ENCODE measurements around the gene STARD10.

Gene STARD10, protein sequence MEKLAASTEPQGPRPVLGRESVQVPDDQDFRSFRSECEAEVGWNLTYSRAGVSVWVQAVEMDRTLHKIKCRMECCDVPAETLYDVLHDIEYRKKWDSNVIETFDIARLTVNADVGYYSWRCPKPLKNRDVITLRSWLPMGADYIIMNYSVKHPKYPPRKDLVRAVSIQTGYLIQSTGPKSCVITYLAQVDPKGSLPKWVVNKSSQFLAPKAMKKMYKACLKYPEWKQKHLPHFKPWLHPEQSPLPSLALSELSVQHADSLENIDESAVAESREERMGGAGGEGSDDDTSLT

DNA sequence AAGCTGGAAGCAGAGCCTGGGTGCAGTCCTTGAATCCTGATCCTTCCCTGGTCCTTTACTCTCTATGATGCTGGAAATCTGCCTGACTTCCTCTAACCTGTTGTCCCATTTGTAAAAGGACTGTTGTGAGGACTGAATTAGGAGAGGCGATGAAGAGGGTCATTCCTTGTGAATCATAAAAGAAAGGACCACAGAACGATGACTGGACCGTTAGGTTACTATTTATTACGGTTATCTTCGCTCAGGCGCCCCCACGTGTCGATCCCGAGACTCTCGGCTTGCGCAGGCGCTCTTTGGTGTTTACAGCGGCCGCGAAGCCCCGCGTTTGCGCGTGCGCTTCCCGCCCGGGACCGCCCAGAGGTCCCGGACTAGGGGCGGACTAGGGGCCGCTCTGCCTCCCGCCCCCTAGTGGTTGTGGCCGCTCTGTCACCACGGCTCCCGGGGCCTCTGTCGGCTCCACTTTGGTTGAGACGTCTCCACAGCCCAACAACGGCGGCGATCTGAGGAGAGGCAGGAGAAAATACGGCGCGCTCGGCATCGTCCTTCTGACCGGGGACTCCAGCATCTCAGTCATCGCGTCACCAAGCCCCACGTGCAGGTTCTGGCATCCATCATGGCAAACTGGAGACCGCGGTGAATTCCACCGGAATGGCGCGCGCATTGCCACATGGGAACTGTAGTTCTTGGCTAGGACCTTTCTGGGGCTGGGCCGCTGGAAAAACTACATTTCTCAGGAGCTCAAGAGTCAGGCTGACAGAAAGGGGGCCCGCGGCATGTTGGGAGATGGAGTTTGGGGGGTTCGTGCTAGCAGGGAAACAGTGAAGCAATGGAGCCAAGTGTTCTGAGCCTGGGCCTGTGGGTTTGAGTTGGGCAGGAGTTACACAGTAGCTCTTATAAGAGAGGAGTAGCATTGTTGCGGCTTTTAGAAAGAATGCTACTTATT lies at the start of gene STARD10:
Gene STARD10 (minus strand): TSS at position 623 of the 943 bp plus-strand sequence. CDS start 12,866 bp downstream, outside the sequence.
- ChIA-PET CTCF (interaction anchor here (0.6 to 8.2 kb wide), 42 partner anchors 9 to 496 kb away, joined by 3 to 207 read pairs (median 5); partner anchors contain the start of gene ATG16L2), POLR2A (interaction anchor here (0.6 to 1.2 kb wide), 6 partner anchors 14 to 801 kb away, joined by 3 to 5 read pairs (median 3); no protein-coding TSS in a partner anchor)
- TF ChIP-seq, protein P1, sequence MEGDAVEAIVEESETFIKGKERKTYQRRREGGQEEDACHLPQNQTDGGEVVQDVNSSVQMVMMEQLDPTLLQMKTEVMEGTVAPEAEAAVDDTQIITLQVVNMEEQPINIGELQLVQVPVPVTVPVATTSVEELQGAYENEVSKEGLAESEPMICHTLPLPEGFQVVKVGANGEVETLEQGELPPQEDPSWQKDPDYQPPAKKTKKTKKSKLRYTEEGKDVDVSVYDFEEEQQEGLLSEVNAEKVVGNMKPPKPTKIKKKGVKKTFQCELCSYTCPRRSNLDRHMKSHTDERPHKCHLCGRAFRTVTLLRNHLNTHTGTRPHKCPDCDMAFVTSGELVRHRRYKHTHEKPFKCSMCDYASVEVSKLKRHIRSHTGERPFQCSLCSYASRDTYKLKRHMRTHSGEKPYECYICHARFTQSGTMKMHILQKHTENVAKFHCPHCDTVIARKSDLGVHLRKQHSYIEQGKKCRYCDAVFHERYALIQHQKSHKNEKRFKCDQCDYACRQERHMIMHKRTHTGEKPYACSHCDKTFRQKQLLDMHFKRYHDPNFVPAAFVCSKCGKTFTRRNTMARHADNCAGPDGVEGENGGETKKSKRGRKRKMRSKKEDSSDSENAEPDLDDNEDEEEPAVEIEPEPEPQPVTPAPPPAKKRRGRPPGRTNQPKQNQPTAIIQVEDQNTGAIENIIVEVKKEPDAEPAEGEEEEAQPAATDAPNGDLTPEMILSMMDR (IDR thresholded peaks at IDR 0.05; ENCODE audit: insufficient read depth, low read length, missing control alignments) = peak; percentile 92
- H3K4me3 ChIP-seq (ENCODE audit: low read depth, low read length) = peak within 1 kb of the TSS; percentile 71
- no peak for DNase-seq (ENCODE audit: low read depth, low spot score)

DNA sequence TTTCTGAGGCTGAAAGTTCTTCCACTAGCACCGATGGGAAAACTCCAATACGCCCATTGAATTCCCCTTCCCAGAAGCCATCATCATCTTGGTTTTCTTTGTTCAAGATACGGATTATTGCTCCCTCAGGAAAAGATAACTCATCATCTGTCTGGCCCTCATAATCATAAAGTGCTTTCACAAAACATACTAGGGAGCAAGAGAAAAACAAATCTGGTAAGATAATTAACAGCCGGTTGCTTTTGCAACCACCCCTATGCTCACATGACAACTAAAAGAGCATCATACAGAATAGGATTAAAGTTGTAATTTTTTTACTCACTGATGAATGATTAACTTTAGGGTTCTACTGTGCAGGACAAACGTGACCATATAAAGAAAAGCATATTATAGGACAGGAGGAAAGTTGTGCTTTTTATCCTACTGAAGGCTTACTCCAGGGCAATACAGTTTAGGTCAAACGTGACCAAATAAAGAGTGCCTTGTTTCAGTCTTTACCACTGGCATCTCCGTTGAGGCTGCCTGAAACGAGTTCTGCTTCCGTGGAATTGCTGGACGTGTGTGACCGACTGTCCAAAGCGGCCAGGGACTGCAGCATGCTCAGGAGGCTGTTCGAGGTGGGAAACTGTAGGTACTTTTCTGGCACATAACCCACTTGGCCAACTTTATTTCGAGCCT lies 48.9 kb upstream of the STARD10 start:
- CTCF ChIA-PET = interaction anchor here (2.6 kb wide), 1 partner anchor 300 kb away, joined by 11 read pairs; no protein-coding TSS in a partner anchor
- TF ChIP-seq, protein P1 (IDR thresholded peaks at IDR 0.05; ENCODE audit: insufficient read depth, low read length, missing control alignments) = no peak
- H3K4me3 ChIP-seq (ENCODE audit: low read depth, low read length) = no peak overlapping the region
- POLR2A ChIA-PET = no interaction called here
- no peak for DNase-seq (ENCODE audit: low read depth, low spot score)

DNA sequence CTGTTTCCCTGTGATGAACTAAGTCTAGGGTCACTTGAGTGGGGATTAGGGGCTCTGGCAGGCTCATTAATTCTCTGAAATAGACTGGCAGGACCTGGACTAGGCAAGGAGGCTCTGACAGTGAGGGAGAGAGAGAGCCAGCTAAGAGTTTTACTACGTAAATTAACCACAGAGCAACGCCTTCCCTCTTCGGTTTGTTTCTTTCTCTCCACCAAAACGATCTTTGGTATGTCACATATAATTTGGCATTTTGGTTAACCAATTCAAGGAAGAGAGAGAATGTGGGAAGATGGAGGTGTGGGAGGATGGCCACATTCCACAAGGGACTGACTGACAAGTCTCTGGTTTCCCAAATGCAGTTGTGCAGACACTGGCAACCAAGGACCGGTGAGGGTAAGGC lies 48.3 kb upstream of the STARD10 start:
- H3K4me3 ChIP-seq (ENCODE audit: low read depth, low read length) = no peak overlapping the region
- no peak for DNase-seq (ENCODE audit: low read depth, low spot score)
- ChIA-PET POLR2A (no interaction called here), CTCF (interaction anchor here (2.6 to 3.7 kb wide), 3 partner anchors 10 to 336 kb away, joined by 11 to 42 read pairs (median 33); no protein-coding TSS in a partner anchor)
- TF ChIP-seq, protein P1 (IDR thresholded peaks at IDR 0.05; ENCODE audit: insufficient read depth, low read length, missing control alignments) = no peak

DNA sequence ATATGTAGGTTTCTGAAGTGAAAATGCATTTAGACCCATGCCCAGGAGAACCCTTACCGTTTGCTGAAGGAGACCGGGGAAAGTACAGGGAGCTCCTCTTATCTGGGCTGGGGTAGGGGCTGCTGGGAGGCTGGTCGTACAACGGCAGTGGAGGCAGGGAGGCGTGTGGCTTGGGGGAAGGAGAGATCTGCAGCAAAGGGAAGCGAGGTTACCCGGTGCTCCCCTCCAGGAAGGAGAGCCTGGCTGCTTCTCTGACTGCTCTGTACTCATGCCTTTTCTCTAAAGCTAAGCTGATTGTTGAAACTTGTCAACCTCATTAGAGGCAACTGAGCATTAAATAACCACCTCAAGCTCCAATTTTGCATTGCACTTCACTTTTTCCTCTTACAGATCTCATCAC lies 47.5 kb upstream of the STARD10 start:
- TF ChIP-seq, protein P1 (IDR thresholded peaks at IDR 0.05; ENCODE audit: insufficient read depth, low read length, missing control alignments) = no peak
- ChIA-PET POLR2A (interaction anchor here (1.0 kb wide), 1 partner anchor 23 kb away, joined by 4 read pairs; no protein-coding TSS in a partner anchor), CTCF (interaction anchor here (0.7 to 3.7 kb wide), 7 partner anchors 9 to 510 kb away, joined by 5 to 42 read pairs (median 6); no protein-coding TSS in a partner anchor)
- DNase-seq (ENCODE audit: low read depth, low spot score) = no peak
- no peak overlapping the region for H3K4me3 ChIP-seq (ENCODE audit: low read depth, low read length)

DNA sequence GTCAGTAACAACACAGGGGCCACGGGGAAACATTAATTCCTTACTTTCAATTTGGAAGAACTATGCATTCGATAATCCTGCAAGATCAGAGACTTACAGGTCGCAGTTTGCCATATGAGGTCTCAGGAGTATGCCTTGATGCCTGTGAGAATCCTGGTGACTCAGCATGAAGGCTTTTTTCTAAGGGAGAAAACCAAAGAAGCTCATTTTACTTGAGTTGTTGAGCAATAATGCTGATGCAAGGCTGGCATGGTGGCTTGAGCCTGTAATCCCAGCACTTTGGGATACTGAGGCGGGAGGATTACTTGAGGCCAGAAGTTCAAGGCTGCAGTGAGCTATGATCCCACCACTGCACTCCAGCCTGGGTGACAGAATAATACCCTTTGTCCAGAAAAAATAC lies 46.9 kb upstream of the STARD10 start:
- POLR2A ChIA-PET = interaction anchor here (0.6 to 1.0 kb wide), 3 partner anchors 24 to 28 kb away, joined by 3 to 4 read pairs (median 3); no protein-coding TSS in a partner anchor
- CTCF ChIA-PET = interaction anchor here (0.7 to 3.7 kb wide), 16 partner anchors 9 to 510 kb away, joined by 3 to 42 read pairs (median 5); partner anchors contain the start of gene STARD10

More for the DNA sequence above, 46.9 kb upstream of the STARD10 start:
- TF ChIP-seq, protein P1 (IDR thresholded peaks at IDR 0.05; ENCODE audit: insufficient read depth, low read length, missing control alignments) = no peak
- DNase-seq (ENCODE audit: low read depth, low spot score) = peak; percentile 73
- H3K4me3 ChIP-seq (ENCODE audit: low read depth, low read length) = no peak overlapping the region
